Ishikawa (cell line): ENCODE data around the gene ESYT1.

Experiments used
- CEBPB ChIP-seq: IDR thresholded peaks from 2 replicates; pipeline ENCODE4 v1.6.1; 2012
- CREB1 ChIP-seq: IDR thresholded peaks from 2 replicates; pipeline ENCODE4 v1.6.1; 2012; ENCODE audit warnings: low read depth
- EGR1 ChIP-seq: IDR thresholded peaks from 2 replicates; pipeline ENCODE4 v1.6.1; 2012
- EP300 ChIP-seq: IDR thresholded peaks from 2 replicates; pipeline ENCODE4 v1.6.1; 2012; ENCODE audit warnings: borderline replicate concordance
- FOXM1 ChIP-seq: IDR thresholded peaks from 2 replicates; pipeline ENCODE4 v1.6.1; 2012; ENCODE audit warnings: low read depth, borderline replicate concordance
- NFIC ChIP-seq: IDR thresholded peaks from 2 replicates; pipeline ENCODE4 v1.6.1; 2012
- TAF1 ChIP-seq: IDR thresholded peaks from 2 replicates; pipeline ENCODE4 v1.6.1; 2012; ENCODE audit warnings: low read depth, mild to moderate bottlenecking
- TCF12 ChIP-seq: IDR thresholded peaks from 2 replicates; pipeline ENCODE4 v1.6.1; 2012; ENCODE audit warnings: low read depth
- YY1 ChIP-seq: IDR thresholded peaks from 2 replicates; pipeline ENCODE4 v1.6.1; 2012; ENCODE audit warnings: low read depth
- ZBTB7A ChIP-seq: IDR thresholded peaks from 2 replicates; pipeline ENCODE4 v1.6.1; 2012; ENCODE audit warnings: low read depth
- TF ChIP-seq, protein P1 (sequence below): IDR thresholded peaks from 2 replicates; pipeline ENCODE4 v1.6.1; 2012
- TF ChIP-seq, protein P2 (sequence below): IDR thresholded peaks from 2 replicates; pipeline ENCODE4 v1.6.1; 2012; ENCODE audit warnings: low read depth, mild to moderate bottlenecking

DNA sequence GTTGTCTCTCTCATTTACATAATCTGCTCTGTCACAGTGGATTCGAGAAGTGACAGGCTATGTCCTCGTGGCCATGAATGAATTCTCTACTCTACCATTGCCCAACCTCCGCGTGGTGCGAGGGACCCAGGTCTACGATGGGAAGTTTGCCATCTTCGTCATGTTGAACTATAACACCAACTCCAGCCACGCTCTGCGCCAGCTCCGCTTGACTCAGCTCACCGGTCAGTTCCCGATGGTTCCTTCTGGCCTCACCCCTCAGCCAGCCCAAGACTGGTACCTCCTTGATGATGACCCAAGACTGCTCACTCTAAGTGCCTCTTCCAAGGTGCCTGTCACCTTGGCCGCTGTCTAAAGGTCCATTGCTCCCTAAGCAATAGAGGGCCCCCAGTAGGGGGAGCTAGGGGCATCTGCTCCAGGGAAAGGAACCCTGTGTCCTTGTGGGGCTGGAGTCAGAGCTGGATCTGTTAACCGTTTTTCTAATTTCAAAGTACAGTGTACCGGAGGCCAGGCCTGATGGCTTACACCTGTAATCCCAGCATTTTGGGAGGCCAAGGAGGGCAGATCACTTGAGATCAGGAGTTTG, 43.0 kb upstream of the ESYT1 start:
- TF ChIP-seq TAF1 (no peak), EGR1 (no peak), ZBTB7A (no peak), EP300 (no peak), YY1 (no peak), NFIC (no peak), CREB1 (no peak), FOXM1 (no peak), CEBPB (no peak), TCF12 (no peak)
- TF ChIP-seq, protein P1, sequence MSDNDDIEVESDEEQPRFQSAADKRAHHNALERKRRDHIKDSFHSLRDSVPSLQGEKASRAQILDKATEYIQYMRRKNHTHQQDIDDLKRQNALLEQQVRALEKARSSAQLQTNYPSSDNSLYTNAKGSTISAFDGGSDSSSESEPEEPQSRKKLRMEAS = no peak
- TF ChIP-seq, protein P2, sequence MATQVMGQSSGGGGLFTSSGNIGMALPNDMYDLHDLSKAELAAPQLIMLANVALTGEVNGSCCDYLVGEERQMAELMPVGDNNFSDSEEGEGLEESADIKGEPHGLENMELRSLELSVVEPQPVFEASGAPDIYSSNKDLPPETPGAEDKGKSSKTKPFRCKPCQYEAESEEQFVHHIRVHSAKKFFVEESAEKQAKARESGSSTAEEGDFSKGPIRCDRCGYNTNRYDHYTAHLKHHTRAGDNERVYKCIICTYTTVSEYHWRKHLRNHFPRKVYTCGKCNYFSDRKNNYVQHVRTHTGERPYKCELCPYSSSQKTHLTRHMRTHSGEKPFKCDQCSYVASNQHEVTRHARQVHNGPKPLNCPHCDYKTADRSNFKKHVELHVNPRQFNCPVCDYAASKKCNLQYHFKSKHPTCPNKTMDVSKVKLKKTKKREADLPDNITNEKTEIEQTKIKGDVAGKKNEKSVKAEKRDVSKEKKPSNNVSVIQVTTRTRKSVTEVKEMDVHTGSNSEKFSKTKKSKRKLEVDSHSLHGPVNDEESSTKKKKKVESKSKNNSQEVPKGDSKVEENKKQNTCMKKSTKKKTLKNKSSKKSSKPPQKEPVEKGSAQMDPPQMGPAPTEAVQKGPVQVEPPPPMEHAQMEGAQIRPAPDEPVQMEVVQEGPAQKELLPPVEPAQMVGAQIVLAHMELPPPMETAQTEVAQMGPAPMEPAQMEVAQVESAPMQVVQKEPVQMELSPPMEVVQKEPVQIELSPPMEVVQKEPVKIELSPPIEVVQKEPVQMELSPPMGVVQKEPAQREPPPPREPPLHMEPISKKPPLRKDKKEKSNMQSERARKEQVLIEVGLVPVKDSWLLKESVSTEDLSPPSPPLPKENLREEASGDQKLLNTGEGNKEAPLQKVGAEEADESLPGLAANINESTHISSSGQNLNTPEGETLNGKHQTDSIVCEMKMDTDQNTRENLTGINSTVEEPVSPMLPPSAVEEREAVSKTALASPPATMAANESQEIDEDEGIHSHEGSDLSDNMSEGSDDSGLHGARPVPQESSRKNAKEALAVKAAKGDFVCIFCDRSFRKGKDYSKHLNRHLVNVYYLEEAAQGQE = no peak
